Upper lobe of right lung (tissue), 1 donor: ENCODE measurements around the gene PIGK. TPM values are rescaled to one million over a fixed set of nuclear protein-coding genes. Genes with fewer than 3 reads are reported as not detected.
"Not testable (repeated sequence)": the region's sequence is repeated elsewhere in the genome, so short reads cannot be mapped to it uniquely, and the experiment has no call there.

Experiments used
- ATAC-seq: fragments of 200-7000 bp; cut with Tn5 transposase; one replicate; pipeline ENCODE4 v1.9.1; 2020; ENCODE audit warnings: mild to moderate bottlenecking, moderate library complexity
- DNase-seq: peaks from one replicate; pipeline ENCODE4 v3.0.0-alpha.2; 2020
- H3K27ac ChIP-seq: fragments of 200-600 bp; one replicate; pipeline ENCODE4 v1.8.0; 2022
- H3K27me3 ChIP-seq: fragments of 200-600 bp; one replicate; pipeline ENCODE4 v1.8.0; 2022; ENCODE audit warnings: mild to moderate bottlenecking
- H3K36me3 ChIP-seq: fragments of 200-600 bp; one replicate; pipeline ENCODE4 v1.8.0; 2022
- H3K4me1 ChIP-seq: fragments of 200-600 bp; one replicate; pipeline ENCODE4 v1.8.0; 2022
- H3K4me3 ChIP-seq: fragments of 200-600 bp; one replicate; pipeline ENCODE4 v1.8.0; 2022; ENCODE audit warnings: mild to moderate bottlenecking
- H3K9me3 ChIP-seq: fragments of 200-600 bp; one replicate; pipeline ENCODE4 v1.8.0; 2022
- CTCF ChIP-seq: fragments of 200-600 bp; IDR thresholded peaks from one replicate; pipeline ENCODE4 v1.8.0; 2022; ENCODE audit warnings: antibody characterized with exemption
- intact Hi-C: fragments of 100-400 bp; cut with DNase I; formaldehyde crosslinking; loops from one replicate; pipeline ENCODE4 v1.11.0; 2022
- total RNA-seq: library from RNA; stranded (reverse); fragmentation: NEBNext Ultra II Directional; extraction: Animal tissue kit (Norgen Biotek cat#: 25700); gene quantifications from one replicate; pipeline ENCODE4 v1.2.1, GENCODE V29; 2021
- donor health status: DM: no; HTN: yes; CAD: no; lungs with severe emphysema.

The PIGK gene
- total RNA-seq, 1 donor from 2014 or later, result 29.9 TPM

DNA sequence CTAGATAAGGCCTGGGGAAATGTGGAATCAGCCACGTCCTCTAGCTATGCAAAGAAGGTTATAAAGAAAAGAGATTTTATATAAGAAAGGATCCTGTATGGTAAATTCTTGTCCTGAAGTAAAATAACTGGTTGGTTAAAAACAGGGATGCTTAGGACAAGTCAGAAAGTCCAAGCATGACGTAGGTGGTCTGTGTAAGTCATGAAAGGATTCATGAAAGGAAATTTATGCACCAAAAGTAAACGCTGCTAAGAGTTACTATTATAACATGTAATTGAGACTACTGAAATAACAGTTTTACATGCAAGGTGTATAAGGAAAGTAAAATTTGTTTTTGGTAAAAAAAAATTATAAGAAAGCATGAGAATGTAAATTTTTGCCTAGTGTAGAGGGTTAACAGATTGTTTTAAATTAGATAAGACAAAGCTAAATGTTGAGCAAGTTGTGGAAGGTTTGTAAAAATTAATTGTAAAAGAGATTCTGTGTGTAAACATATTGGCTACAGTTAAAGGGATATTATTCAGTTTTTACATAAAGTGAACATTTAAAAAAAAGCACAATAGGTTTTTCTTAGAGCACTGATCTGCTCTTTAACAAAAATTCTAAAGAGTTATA, 43.9 kb downstream of the PIGK start:
- Histone ChIP-seq H3K4me1 (no peaks in the 10 kb centered on the region), H3K27ac (no peak overlapping the region), H3K27me3 (no peaks in the 10 kb centered on the region), H3K36me3 (no peaks in the 10 kb centered on the region), H3K4me3 (no peak overlapping the region), H3K9me3 (peaks cover 8% of the 10 kb centered on the region)
- DNase-seq (no peak), ATAC-seq (no peak)
- intact Hi-C loops, result no loop called here
- no peak for TF ChIP-seq CTCF

GRCh38 chr1:77170687-77171086, 48.5 kb downstream of the PIGK start:
- ATAC-seq, result no peak
- no peak for DNase-seq

GRCh38 chr1:77168358-77168757, 50.9 kb downstream of the PIGK start:
- no peaks in the 10 kb centered on the region for H3K4me1 ChIP-seq
- no peak for TF ChIP-seq CTCF
- no peak for DNase-seq
- intact Hi-C loops, result no loop called here
- H3K4me3 ChIP-seq, result no peak overlapping the region
- H3K27me3 ChIP-seq, result no peaks in the 10 kb centered on the region
- no peak overlapping the region for H3K27ac ChIP-seq
- ATAC-seq, result no peak
- H3K36me3 ChIP-seq, result peaks cover 4% of the 10 kb centered on the region
- no peaks in the 10 kb centered on the region for H3K9me3 ChIP-seq

More at GRCh38 chr1:77170687-77171086, 48.5 kb downstream of the PIGK start:
- peaks cover under 1% of the 10 kb centered on the region for H3K36me3 ChIP-seq
- H3K9me3 ChIP-seq, result no peaks in the 10 kb centered on the region
- H3K4me3 ChIP-seq, result no peak overlapping the region
- no peaks in the 10 kb centered on the region for H3K4me1 ChIP-seq
- intact Hi-C loops, result no loop called here
- H3K27me3 ChIP-seq, result no peaks in the 10 kb centered on the region
- H3K27ac ChIP-seq, result no peak overlapping the region
- TF ChIP-seq CTCF, result no peak

DNA sequence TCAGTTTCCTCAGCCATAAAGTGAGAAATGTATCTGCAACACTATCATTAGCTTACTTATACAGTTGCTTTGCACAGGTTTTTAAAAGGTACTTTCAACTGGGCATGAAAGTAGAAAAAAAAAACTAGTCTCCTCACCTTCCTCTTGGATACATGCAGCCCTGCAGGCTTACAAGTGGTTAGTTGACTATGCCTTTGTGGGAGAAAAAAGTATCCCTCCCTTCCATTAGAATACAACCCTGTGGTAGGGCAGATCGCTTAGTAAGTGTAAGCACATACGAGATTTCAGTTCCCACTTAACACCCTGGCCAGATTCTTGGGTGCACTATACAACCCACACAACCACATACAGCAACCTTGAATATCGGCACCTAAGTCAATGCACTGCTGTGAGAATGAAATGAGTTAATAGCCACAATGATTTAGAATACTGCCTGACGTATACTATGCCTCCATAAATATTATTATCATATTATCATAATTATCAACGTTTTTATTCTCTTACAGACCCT, 54.7 kb downstream of the PIGK start:
- DNase-seq (no peak), ATAC-seq (no peak)
- no peaks in the 10 kb centered on the region for H3K9me3 ChIP-seq
- H3K27ac ChIP-seq, result no peak overlapping the region
- no peaks in the 10 kb centered on the region for H3K4me1 ChIP-seq
- H3K4me3 ChIP-seq, result no peak overlapping the region
- no peaks in the 10 kb centered on the region for H3K27me3 ChIP-seq
- H3K36me3 ChIP-seq, result peaks cover 9% of the 10 kb centered on the region
- no peak for TF ChIP-seq CTCF
- intact Hi-C loops, result no loop called here

- DNase-seq, H3K27ac ChIP-seq, H3K4me1 ChIP-seq, H3K36me3 ChIP-seq, H3K4me3 ChIP-seq, H3K9me3 ChIP-seq, ATAC-seq, H3K27me3 ChIP-seq: not testable (repeated sequence)
- intact Hi-C loops, result loop anchor here (10.0 kb wide), 1 partner anchor 375 kb away; no protein-coding TSS in a partner anchor
Measured at GRCh38 chr1:77159706-77160105, 59.5 kb downstream of the PIGK start.

DNA sequence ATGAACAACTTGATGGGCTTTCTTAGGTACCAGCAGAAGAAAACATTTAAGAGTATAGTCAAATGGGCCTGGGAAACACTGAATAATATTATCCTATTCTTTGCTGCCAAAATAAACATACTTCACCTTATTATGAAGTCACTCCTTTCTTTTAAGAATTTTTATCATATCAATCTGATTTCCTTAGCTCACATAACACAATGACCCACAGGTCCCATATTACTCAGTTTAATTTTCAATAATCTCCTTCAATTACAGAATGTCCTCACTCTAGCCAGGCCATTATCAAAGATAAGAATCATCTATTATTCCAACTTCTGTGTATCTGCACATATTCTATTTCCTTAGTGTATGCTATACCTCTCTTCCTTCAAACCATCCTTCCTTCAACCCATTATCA, 63.0 kb downstream of the PIGK start:
- Histone ChIP-seq H3K4me3 (no peak overlapping the region), H3K27ac (no peak overlapping the region), H3K4me1 (no peaks in the 10 kb centered on the region), H3K9me3 (no peaks in the 10 kb centered on the region), H3K36me3 (peaks cover 5% of the 10 kb centered on the region), H3K27me3 (no peaks in the 10 kb centered on the region)
- no peak for TF ChIP-seq CTCF
- DNase-seq (no peak), ATAC-seq (no peak)
- intact Hi-C loops, result loop anchor here (10.0 kb wide), 1 partner anchor 379 kb away; no protein-coding TSS in a partner anchor
